ENCODE data around the gene MKLN1.

DNA sequence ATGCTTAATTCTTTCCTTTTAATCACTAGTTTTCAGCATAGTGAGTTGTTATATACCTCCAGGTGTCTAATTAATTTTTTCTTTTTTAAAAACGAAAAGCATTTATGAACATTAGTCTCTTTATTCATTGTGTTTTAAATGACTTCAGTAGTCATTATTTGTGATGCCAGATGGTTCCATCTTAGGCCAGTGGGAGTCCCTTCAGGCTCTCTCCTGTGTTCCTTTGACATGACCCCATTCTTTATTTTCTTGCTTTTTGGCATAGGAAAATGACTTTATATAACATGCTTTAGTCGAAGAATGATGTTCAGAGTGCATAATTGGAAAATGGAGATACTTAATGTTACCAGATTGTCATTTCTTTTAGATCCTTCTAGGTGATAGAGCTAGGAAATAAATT is 24.4 kb downstream of the MKLN1 start:
- no peak for TF ChIP-seq SREBF2 (IDR thresholded peaks at IDR 0.05)
- TF ChIP-seq, protein P1, sequence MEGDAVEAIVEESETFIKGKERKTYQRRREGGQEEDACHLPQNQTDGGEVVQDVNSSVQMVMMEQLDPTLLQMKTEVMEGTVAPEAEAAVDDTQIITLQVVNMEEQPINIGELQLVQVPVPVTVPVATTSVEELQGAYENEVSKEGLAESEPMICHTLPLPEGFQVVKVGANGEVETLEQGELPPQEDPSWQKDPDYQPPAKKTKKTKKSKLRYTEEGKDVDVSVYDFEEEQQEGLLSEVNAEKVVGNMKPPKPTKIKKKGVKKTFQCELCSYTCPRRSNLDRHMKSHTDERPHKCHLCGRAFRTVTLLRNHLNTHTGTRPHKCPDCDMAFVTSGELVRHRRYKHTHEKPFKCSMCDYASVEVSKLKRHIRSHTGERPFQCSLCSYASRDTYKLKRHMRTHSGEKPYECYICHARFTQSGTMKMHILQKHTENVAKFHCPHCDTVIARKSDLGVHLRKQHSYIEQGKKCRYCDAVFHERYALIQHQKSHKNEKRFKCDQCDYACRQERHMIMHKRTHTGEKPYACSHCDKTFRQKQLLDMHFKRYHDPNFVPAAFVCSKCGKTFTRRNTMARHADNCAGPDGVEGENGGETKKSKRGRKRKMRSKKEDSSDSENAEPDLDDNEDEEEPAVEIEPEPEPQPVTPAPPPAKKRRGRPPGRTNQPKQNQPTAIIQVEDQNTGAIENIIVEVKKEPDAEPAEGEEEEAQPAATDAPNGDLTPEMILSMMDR (IDR thresholded peaks at IDR 0.05) = no peak
